ENCODE results near the gene TMEM131.

- TF ChIP-seq POLR2A (IDR thresholded peaks at IDR 0.05) (no peak), CTCF (IDR thresholded peaks at IDR 0.05) (no peak)
Measured at GRCh38 chr2:97757062-97757461, 238.7 kb downstream of the TMEM131 start.
